Measurements from ENCODE around the gene PLCG2. TPM values are rescaled to one million over a fixed set of nuclear protein-coding genes. Genes with fewer than 3 reads are reported as not detected.
"Not testable (repeated sequence)": the region's sequence is repeated elsewhere in the genome, so short reads cannot be mapped to it uniquely, and the experiment has no call there.

Gene PLCG2
- 123 TPM for polyA plus RNA-seq

GRCh38 chr16:81778861-81779535 is at the start of gene PLCG2:
PLCG2 (plus strand) TSS chr16:81779291; CDS start chr16:81785990, 6,699 bp downstream.
- Mint-ChIP-seq H3K4me3 (peak within 1 kb of the TSS; percentile 95 to 99 (median 98)), H3K36me3 (peaks cover 2% of the 10 kb centered on the region), H3K27ac (peak within 1 kb of the TSS; percentile 91 to 96 (median 96)), H3K9me3 (no peaks in the 10 kb centered on the region), H3K4me1 (peaks cover 50 to 58% (median 56%) of the 10 kb centered on the region in 3 donors), H3K27me3 (no peaks in the 10 kb centered on the region)

- Mint-ChIP-seq H3K4me1 (peaks cover 13 to 21% (median 14%) of the 10 kb centered on the region in 3 donors), H3K36me3 (no peaks in the 10 kb centered on the region), H3K27me3 (no peaks in the 10 kb centered on the region), H3K4me3 (peak overlapping the region; percentile 5 to 96 (median 70)), H3K27ac (peak overlapping the region in 1 of 3 donors; percentile 89), H3K9me3 (no peaks in the 10 kb centered on the region)
These were observed 49.6 kb upstream of the PLCG2 start for GRCh38 chr16:81729451-81729850.

- Mint-ChIP-seq H3K4me3 (peak overlapping the region; percentile 66 to 96 (median 90)), H3K9me3 (no peaks in the 10 kb centered on the region), H3K27me3 (no peaks in the 10 kb centered on the region), H3K4me1 (peaks cover 13 to 21% (median 14%) of the 10 kb centered on the region in 3 donors), H3K27ac (peak overlapping the region; percentile 8 to 88 (median 86)), H3K36me3 (no peaks in the 10 kb centered on the region)
These were observed 48.7 kb upstream of the PLCG2 start for GRCh38 chr16:81730090-81731051.

DNA sequence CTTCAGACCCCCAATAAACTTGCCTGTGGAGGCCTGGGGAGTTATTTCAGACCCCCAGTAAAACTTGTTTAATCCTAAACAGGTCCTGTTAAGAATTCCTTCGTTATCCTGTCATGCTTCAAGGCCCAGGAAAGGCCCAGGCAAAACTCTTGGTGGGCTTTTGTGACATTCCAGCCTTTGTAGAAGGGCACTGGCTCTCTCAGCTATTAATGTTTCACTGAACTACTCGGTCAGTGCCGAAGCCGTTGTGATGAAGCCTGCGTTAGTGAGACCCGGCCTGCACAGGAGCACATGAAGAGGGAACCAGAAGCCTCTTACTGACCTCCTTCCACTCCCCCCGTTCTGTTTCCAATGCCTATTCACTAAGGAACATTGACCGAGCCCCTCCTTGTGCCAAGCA is 47.4 kb upstream of the PLCG2 start:
- Mint-ChIP-seq H3K27me3 (no peaks in the 10 kb centered on the region), H3K36me3 (no peaks in the 10 kb centered on the region), H3K9me3 (no peaks in the 10 kb centered on the region), H3K27ac (no peak overlapping the region), H3K4me1 (peaks cover 13 to 21% (median 14%) of the 10 kb centered on the region in 3 donors), H3K4me3 (no peak overlapping the region)

DNA sequence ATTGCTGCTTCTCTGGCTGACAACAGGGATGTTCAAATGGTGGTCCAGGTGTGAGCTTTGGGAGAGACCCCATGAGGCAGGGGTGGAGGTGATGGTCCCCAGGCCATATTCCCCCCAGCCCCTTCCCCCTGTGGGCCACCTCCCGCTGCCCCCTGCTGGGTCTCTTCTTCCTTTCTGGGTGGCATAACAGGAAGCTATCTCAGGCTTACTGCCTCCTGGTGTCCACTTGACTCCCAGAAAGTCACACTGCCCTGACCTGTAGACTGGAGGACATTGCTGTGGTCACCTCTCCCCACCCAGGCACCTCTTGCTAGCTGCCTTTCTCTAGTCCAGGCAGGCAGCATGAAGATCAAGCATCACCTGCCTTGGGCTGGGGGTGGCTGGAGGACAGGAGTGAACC is 46.4 kb upstream of the PLCG2 start:
- H3K4me1 Mint-ChIP-seq, result peaks cover 13 to 21% (median 16%) of the 10 kb centered on the region in 3 donors
- H3K36me3 Mint-ChIP-seq, result no peaks in the 10 kb centered on the region
- H3K27me3 Mint-ChIP-seq, result no peaks in the 10 kb centered on the region
- peak overlapping the region in 1 of 4 donors; percentile 35 for H3K4me3 Mint-ChIP-seq
- H3K9me3 Mint-ChIP-seq, result no peaks in the 10 kb centered on the region
- no peak overlapping the region for H3K27ac Mint-ChIP-seq

DNA sequence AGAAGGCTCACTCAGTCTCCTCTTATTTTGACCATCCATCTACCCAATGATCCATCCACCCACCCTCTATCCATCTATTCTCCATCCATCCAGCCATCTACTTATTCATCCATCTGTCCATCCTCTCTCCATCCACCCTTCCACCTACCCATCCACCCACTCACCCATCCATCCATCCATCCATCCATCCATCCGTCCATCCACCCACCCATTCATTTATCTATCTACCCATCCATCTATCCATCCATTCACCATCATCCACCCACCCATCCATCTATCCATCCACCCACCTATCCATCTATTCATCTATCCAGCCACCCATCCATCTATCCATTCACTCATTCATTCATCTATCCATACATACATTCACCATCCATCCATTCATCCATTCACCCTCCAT is 45.8 kb upstream of the PLCG2 start:
- Mint-ChIP-seq H3K27ac (no peak overlapping the region), H3K27me3 (no peaks in the 10 kb centered on the region), H3K4me1 (peaks cover 19 to 23% (median 21%) of the 10 kb centered on the region in 3 donors), H3K36me3 (no peaks in the 10 kb centered on the region), H3K4me3 (no peak overlapping the region), H3K9me3 (no peaks in the 10 kb centered on the region)

- Mint-ChIP-seq H3K9me3 (no peaks in the 10 kb centered on the region), H3K4me1 (peaks cover 23 to 25% (median 24%) of the 10 kb centered on the region in 3 donors), H3K4me3 (peak overlapping the region in 1 of 4 donors; percentile 41), H3K27me3 (no peaks in the 10 kb centered on the region), H3K27ac (no peak overlapping the region), H3K36me3 (no peaks in the 10 kb centered on the region)
These were observed 44.3 kb upstream of the PLCG2 start for GRCh38 chr16:81734632-81735434.

GRCh38 chr16:81737885-81738536 is 41.1 kb upstream of the PLCG2 start:
- no peaks in the 10 kb centered on the region for H3K36me3 Mint-ChIP-seq
- H3K4me1 Mint-ChIP-seq, result peaks cover 24 to 33% (median 28%) of the 10 kb centered on the region in 3 donors
- peak overlapping the region; percentile 95 to 100 (median 96) for H3K27ac Mint-ChIP-seq
- peak overlapping the region; percentile 77 to 99 (median 94) for H3K4me3 Mint-ChIP-seq
- no peaks in the 10 kb centered on the region for H3K27me3 Mint-ChIP-seq
- no peaks in the 10 kb centered on the region for H3K9me3 Mint-ChIP-seq

DNA sequence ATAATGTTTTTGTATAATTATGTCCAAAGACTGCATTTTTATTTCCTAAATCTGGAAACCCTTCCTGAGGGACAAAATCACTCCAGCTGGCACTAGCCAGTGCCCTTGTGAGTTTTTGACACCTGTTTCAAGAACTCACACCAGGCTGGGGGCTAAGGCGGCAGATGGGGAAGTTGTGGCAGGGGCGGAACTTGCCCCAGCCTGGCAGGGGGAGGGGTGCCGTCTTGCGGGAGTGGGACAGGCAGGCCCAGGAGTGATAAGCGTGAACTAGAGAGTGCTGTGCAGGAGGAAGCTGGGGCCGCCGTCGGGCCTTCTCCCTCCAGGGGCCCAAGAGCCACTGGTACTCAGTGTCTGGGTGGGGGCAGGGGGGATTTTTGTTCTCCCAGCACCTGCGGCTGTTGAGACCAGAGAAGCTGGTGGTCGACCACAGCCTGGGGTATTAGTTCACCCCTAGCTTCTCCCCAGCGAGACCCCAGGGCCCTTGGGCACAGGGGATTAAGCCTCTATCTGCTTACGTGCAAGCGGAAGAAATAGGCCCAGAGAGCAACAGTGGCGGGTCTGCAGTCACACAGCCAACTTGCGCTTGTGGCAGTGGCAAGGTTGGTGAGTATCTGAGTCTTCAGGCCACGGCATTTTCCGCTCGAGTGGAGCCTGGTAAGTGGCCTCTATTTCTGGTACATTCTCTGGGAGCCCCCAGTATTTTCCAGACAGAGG is 40.2 kb upstream of the PLCG2 start:
- Mint-ChIP-seq H3K9me3 (no peaks in the 10 kb centered on the region), H3K4me1 (peaks cover 24 to 33% (median 31%) of the 10 kb centered on the region in 3 donors), H3K36me3 (peaks cover 2% of the 10 kb centered on the region), H3K27ac (peak overlapping the region; percentile 95 to 100 (median 96)), H3K4me3 (peak overlapping the region; percentile 77 to 99 (median 92)), H3K27me3 (no peaks in the 10 kb centered on the region)

- Mint-ChIP-seq H3K4me1 (peaks cover 24 to 33% (median 31%) of the 10 kb centered on the region in 3 donors), H3K27ac (peak overlapping the region; percentile 95 to 100 (median 96)), H3K36me3 (peaks cover 2% of the 10 kb centered on the region), H3K9me3 (no peaks in the 10 kb centered on the region), H3K27me3 (no peaks in the 10 kb centered on the region), H3K4me3 (peak overlapping the region; percentile 71 to 99 (median 92))
These were observed 39.6 kb upstream of the PLCG2 start for GRCh38 chr16:81739503-81739902.

DNA sequence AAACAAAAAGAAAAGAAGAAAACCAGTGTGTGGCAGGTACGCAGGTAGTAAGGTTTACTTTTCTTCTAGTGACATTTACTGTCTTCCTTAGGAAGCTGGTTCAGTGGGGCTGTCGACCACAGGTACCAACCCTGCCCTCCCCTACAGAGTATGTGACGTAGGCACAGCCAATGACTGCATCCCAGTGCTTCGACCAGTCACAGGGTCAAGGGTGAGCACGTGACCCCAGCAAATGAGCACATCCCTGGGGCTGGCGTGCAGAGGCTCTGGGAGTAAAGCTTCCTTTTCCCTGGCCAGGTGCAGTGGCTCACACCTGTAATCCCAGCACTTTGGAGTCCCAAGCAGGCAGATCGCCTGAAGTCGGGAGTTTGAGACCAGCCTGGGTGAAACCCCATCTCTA is 38.9 kb upstream of the PLCG2 start:
- H3K4me1 Mint-ChIP-seq, result peaks cover 24 to 33% (median 32%) of the 10 kb centered on the region in 3 donors
- H3K9me3 Mint-ChIP-seq, result no peaks in the 10 kb centered on the region
- H3K27ac Mint-ChIP-seq, result peak overlapping the region; percentile 95 to 100 (median 96)
- peaks cover 2% of the 10 kb centered on the region for H3K36me3 Mint-ChIP-seq
- H3K4me3 Mint-ChIP-seq, result peak overlapping the region; percentile 71 to 99 (median 90)
- H3K27me3 Mint-ChIP-seq, result no peaks in the 10 kb centered on the region

GRCh38 chr16:81741430-81741770 is 37.7 kb upstream of the PLCG2 start:
- not testable (repeated sequence) for H3K9me3 Mint-ChIP-seq, H3K36me3 Mint-ChIP-seq, H3K27me3 Mint-ChIP-seq
- Mint-ChIP-seq H3K4me3 (peak overlapping the region in 3 of 4 donors; percentile 51 to 99 (median 84)), H3K27ac (peak overlapping the region in 2 of 3 donors; percentile 95 to 100), H3K4me1 (peaks cover 33 to 42% (median 41%) of the 10 kb centered on the region in 3 donors)

DNA sequence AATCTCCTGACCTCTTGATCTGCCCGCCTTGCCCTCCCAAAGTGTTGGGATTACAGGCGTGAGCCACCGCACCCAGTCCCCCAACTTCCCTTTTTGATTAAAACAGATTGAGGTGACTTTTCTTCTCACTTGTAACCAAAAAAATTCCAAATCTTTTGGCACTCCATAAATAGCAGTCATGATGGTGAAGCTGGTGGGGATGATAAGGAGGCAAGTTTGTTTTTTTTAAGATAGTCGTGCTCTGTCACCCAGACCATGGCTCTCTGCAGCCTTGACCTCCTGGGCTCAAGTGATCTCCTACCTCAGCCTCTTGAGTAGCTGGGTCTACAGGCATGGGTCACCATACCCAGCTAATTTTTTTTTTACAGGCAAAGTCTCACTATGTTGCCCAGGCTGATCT is 34.7 kb upstream of the PLCG2 start:
- Mint-ChIP-seq H3K4me3 (peak overlapping the region in 1 of 4 donors; percentile 50), H3K9me3 (no peaks in the 10 kb centered on the region), H3K4me1 (peaks cover 28 to 40% (median 40%) of the 10 kb centered on the region in 3 donors), H3K27ac (peak overlapping the region in 1 of 3 donors; percentile 18), H3K36me3 (peaks cover 2% of the 10 kb centered on the region), H3K27me3 (no peaks in the 10 kb centered on the region)
